ENCODE results near the gene DNAJC5G. TPM values are rescaled to one million over a fixed set of nuclear protein-coding genes. Genes with fewer than 3 reads are reported as not detected.

Gene DNAJC5G
- polyA plus RNA-seq, 3 donors, result not detected

DNA sequence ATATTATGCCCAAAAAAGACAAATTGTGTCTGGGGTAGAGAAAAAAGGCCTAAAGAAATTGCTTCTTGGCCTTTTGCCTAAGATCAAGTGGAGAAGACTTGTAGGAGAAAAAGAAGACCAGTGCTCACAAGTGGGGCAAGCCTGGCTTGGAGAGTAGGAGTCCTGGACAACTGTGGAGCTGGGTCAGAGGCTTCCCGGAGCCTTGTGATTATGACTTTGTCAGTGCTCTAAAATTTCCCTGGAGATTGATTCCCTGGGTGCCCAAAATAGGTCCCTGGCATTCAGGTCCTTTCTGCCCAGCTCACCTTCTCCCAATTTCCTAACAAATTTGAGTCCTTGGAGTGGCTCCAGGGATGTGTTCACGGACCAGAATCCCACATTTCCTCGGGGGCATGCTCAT lies 6.2 kb downstream of the DNAJC5G start:
- intact Hi-C loops (cut with micrococcal nuclease), result loop anchor here (2.0 to 5.0 kb wide), 2 partner anchors 183 to 184 kb away; no protein-coding TSS in a partner anchor
- Mint-ChIP-seq H3K4me3 (no peak overlapping the region), H3K9me3 (no peaks in the 10 kb centered on the region)

DNA sequence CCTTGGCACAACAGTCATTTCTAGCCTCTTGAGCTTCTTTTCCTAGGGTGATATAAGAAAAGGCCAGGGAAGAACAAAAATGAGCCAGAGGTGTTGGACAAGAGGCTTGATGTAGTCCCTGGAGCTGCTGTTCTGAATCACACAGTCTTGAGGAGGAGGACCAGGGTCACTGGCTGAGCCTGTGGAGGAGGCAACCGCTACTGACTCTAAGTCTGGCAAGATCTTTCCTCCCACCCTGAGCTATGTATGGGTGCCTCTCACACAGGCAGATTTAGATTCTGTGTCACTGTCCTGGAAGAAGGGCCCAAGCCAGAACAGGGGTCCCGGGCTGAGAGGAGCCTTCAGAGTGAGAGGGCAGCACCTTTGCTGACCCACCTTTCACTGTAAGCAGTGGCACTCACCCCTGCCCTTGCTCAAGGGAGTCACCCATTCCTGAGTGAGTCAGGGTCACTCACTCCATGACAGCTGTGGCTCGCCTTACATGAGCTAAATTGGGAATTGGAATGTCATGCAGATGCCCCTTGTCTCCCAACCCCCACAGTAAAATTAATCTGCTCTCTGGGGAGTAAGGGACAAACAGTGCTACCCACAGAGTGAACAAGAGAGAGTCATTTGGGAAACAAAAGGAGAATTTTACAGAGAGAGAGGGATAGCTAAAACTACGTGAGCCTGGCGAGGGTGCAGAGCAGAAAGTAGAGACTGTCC lies 6.8 kb downstream of the DNAJC5G start, which contains the start of gene TRIM54:
Gene TRIM54, plus strand, starts transcription at position 575 of the 705 bp plus-strand sequence. CDS start 303 bp downstream, outside the sequence.
- H3K4me1 Mint-ChIP-seq, result peaks cover 7% of the 10 kb centered on the region
- no peak within 1 kb of the TSS for H3K4me2 ChIP-seq (replicated peaks; ENCODE audit: extremely low read depth, low read length, poor library complexity, severe bottlenecking)

More for the DNA sequence above, 6.2 kb downstream of the DNAJC5G start:
- Histone ChIP-seq H3K9ac (ENCODE audit: insufficient read depth, low read length, poor library complexity, severe bottlenecking) (no peak overlapping the region), H3K9me3 (replicated peaks in 1 of 2; ENCODE audit: control insufficient read depth in 1 of 2, insufficient read depth in 1 of 2, low read length in 2 of 2) (no peaks in the 10 kb centered on the region), H3K27me3 (ENCODE audit: control insufficient read depth in 2 of 2, insufficient read depth in 2 of 2, low read length in 2 of 2) (no peaks in the 10 kb centered on the region), H2AFZ (ENCODE audit: insufficient read depth, low read depth, low read length, poor library complexity, severe bottlenecking) (no peak overlapping the region), H3K27ac (ENCODE audit: low read depth in 1 of 2, low read length in 2 of 2) (no peak overlapping the region), H3K79me2 (ENCODE audit: insufficient read depth, low read length) (no peaks in the 10 kb centered on the region), H3K4me1 (ENCODE audit: control insufficient read depth in 1 of 2, insufficient read depth in 2 of 2, low read length in 2 of 2) (peaks cover 0 to 6% of the 10 kb centered on the region in 2 donors), H3K4me3 (replicated peaks in 1 of 3; ENCODE audit: low read depth in 2 of 3, low read length in 3 of 3) (no peak overlapping the region), H4K20me1 (ENCODE audit: insufficient read depth, low read length) (no peaks in the 10 kb centered on the region), H3K4me2 (replicated peaks; ENCODE audit: extremely low read depth, low read length, poor library complexity, severe bottlenecking) (no peak overlapping the region), H3K36me3 (replicated peaks in 1 of 2; ENCODE audit: control insufficient read depth in 1 of 2, insufficient read depth in 2 of 2, low read length in 2 of 2) (no peaks in the 10 kb centered on the region)
- Mint-ChIP-seq H3K27me3 (ENCODE audit: low read depth in 3 of 3) (peaks cover 4 to 18% (median 15%) of the 10 kb centered on the region in 3 donors), H3K27ac (no peak overlapping the region), H3K4me1 (peaks cover 7% of the 10 kb centered on the region), H3K36me3 (no peaks in the 10 kb centered on the region)
- DNase-seq, result no peak
- WGBS (ENCODE audit: insufficient coverage), result no CpG with 5 or more reads among the region's 3 CpGs
- TF ChIP-seq CTCF (IDR thresholded peaks at IDR 0.05), result no peak

More for the DNA sequence above, 6.8 kb downstream of the DNAJC5G start, which contains the start of gene TRIM54:
- no peaks in the 10 kb centered on the region for H3K27me3 ChIP-seq (ENCODE audit: control insufficient read depth in 2 of 2, insufficient read depth in 2 of 2, low read length in 2 of 2)
- no peak within 1 kb of the TSS for H2AFZ ChIP-seq (ENCODE audit: insufficient read depth, low read depth, low read length, poor library complexity, severe bottlenecking)
- no peaks in the 10 kb centered on the region for H4K20me1 ChIP-seq (ENCODE audit: insufficient read depth, low read length)
- intact Hi-C loops (cut with micrococcal nuclease), result loop anchor here (2.0 to 5.0 kb wide), 2 partner anchors 183 to 185 kb away; no protein-coding TSS in a partner anchor
- no peaks in the 10 kb centered on the region for H3K79me2 ChIP-seq (ENCODE audit: insufficient read depth, low read length)
- 96% methylated on average over 3 of the region's 5 CpGs for WGBS (ENCODE audit: insufficient coverage)
- DNase-seq, result no peak
- peaks cover 0 to 6% of the 10 kb centered on the region in 2 donors for H3K4me1 ChIP-seq (ENCODE audit: control insufficient read depth in 1 of 2, insufficient read depth in 2 of 2, low read length in 2 of 2)
- Mint-ChIP-seq H3K9me3 (no peaks in the 10 kb centered on the region), H3K36me3 (no peaks in the 10 kb centered on the region), H3K27ac (peak within 1 kb of the TSS in 1 of 7 donors; percentile 47), H3K4me3 (no peak within 1 kb of the TSS), H3K27me3 (ENCODE audit: low read depth in 3 of 3) (peaks cover 2 to 14% (median 13%) of the 10 kb centered on the region in 3 donors)
- H3K9ac ChIP-seq (ENCODE audit: insufficient read depth, low read length, poor library complexity, severe bottlenecking), result no peak within 1 kb of the TSS
- no peak within 1 kb of the TSS for H3K4me3 ChIP-seq (replicated peaks in 1 of 3; ENCODE audit: low read depth in 2 of 3, low read length in 3 of 3)
- H3K9me3 ChIP-seq (replicated peaks in 1 of 2; ENCODE audit: control insufficient read depth in 1 of 2, insufficient read depth in 1 of 2, low read length in 2 of 2), result no peaks in the 10 kb centered on the region
- TF ChIP-seq CTCF (IDR thresholded peaks at IDR 0.05), result no peak
- no peak within 1 kb of the TSS for H3K27ac ChIP-seq (ENCODE audit: low read depth in 1 of 2, low read length in 2 of 2)
- no peaks in the 10 kb centered on the region for H3K36me3 ChIP-seq (replicated peaks in 1 of 2; ENCODE audit: control insufficient read depth in 1 of 2, insufficient read depth in 2 of 2, low read length in 2 of 2)

Data from CD14-positive monocyte (primary cell).